HCT116 (cell line): ENCODE data around the gene VAV2. TPM values are rescaled to one million over a fixed set of nuclear protein-coding genes. Genes with fewer than 3 reads are reported as not detected.
A peak's percentile ranks its signal among the peaks of the same experiment; 100 is the strongest.

Source experiments
- ATAC-seq: fragments of 200-7000 bp; cut with Tn5 transposase; 2 replicates; pipeline ENCODE4 v1.9.1; 2020; ENCODE audit warnings: mild to moderate bottlenecking, moderate library complexity
- BruUV-seq: library from RNA; stranded (reverse); fragments of 400-500 nt; replicated peaks from 2 replicates; lab custom pipeline; 2021; lab: Mats Ljungman, UMichigan
- CTCF ChIA-PET: fragments of 300-600 bp; sonication (Branson Sonifier 250); formaldehyde crosslinking; loops from one replicate; lab custom pipeline; 2021; ENCODE audit warnings: antibody characterized with exemption; lab: Charles Lee
- POLR2A ChIA-PET: fragments of 300-600, 350-600 bp; sonication (Branson Sonifier 250); formaldehyde crosslinking; loops from one replicate; lab custom pipeline; 2021; ENCODE audit warnings: antibody characterized with exemption; lab: Charles Lee
- RAD21 ChIA-PET, 2 experiments: fragments of 300-600 bp; sonication (Branson Sonifier 250); formaldehyde crosslinking; loops; one replicate each; lab custom pipeline; 2023; ENCODE audit warnings: low total read pairs in 2 of 2; ENCODE audit not compliant: uncharacterized antibody in 2 of 2, unreplicated experiment in 2 of 2, low non-redundant PET in 1 of 2; lab: Charles Lee
- DNase-seq: peaks from one replicate; pipeline ENCODE4 v3.0.0-alpha.2; 2010; ENCODE audit warnings: low read depth, low spot score
- H2AFZ ChIP-seq: fragments of 200-600 bp; shearing (Covaris generic), sonication (generic); 2 replicates; pipeline ENCODE4 v1.6.1; 2017; ENCODE audit warnings: low read depth, mixed run types, mixed read lengths, antibody characterized with exemption, low read length; ENCODE audit not compliant: poor library complexity, severe bottlenecking
- H3K27ac ChIP-seq: 2 replicates; pipeline ENCODE4 v1.5.1; 2012; ENCODE audit warnings: low read depth, low read length
- H3K27me3 ChIP-seq: fragments of 200-600 bp; sonication (generic); 2 replicates; pipeline ENCODE4 v1.6.1; 2016; ENCODE audit warnings: mixed run types, low read length, mixed read lengths; ENCODE audit not compliant: insufficient read depth
- H3K36me3 ChIP-seq, 2 experiments: fragments of 200-500 bp in 1 of 2; fragments of 200-600 bp in 1 of 2; sonication (Bioruptor generic) in 1 of 2; sonication (generic) in 1 of 2; 2 replicates each; pipeline versions ENCODE4 v1.5.1 to v1.6.1; 2014 to 2016; ENCODE audit warnings: low read length in 2 of 2, inconsistent platforms in 1 of 2, mixed read lengths in 1 of 2, mixed run types in 1 of 2; ENCODE audit not compliant: insufficient read depth in 2 of 2, control insufficient read depth in 1 of 2
- H3K4me1 ChIP-seq, 2 experiments: fragments of 200-600 bp in 1 of 2; sonication (generic) in 1 of 2; 2 replicates each; pipeline versions ENCODE4 v1.5.1 to v1.6.1; 2012 to 2017; ENCODE audit warnings: low read length in 2 of 2, inconsistent platforms in 1 of 2, mild to moderate bottlenecking in 1 of 2, mixed read lengths in 1 of 2, mixed run types in 1 of 2, moderate library complexity in 1 of 2; ENCODE audit not compliant: insufficient read depth in 2 of 2, control insufficient read depth in 1 of 2
- H3K4me2 ChIP-seq: fragments of 200-600 bp; sonication (generic); 2 replicates; pipeline ENCODE4 v1.6.1; 2017; ENCODE audit warnings: mixed run types, low read length, mixed read lengths
- H3K4me3 ChIP-seq, 2 experiments: fragments of 200-600 bp in 1 of 2; sonication (generic) in 1 of 2; replicated peaks in 1 of 2; 2 replicates each; pipeline ENCODE4 v1.5.1; 2011 to 2016; ENCODE audit warnings: low read length in 2 of 2, control low read depth in 1 of 2, low read depth in 1 of 2, mild to moderate bottlenecking in 1 of 2, mixed read lengths in 1 of 2, mixed run types in 1 of 2
- H3K79me2 ChIP-seq: fragments of 200-600 bp; sonication (generic); 2 replicates; pipeline ENCODE4 v1.6.1; 2017; ENCODE audit warnings: mild to moderate bottlenecking, mixed run types, low read length, moderate library complexity, mixed read lengths; ENCODE audit not compliant: insufficient read depth
- H3K9ac ChIP-seq: fragments of 200-600 bp; sonication (generic); 2 replicates; pipeline ENCODE4 v1.6.1; 2016; ENCODE audit warnings: low read length, mixed read lengths
- H3K9me2 ChIP-seq: fragments of 200-600 bp; sonication (generic), shearing (Covaris generic); 2 replicates; pipeline ENCODE4 v1.6.1; 2017; ENCODE audit warnings: mixed run types, mild to moderate bottlenecking, moderate library complexity; ENCODE audit not compliant: insufficient read depth
- H3K9me3 ChIP-seq, 2 experiments: fragments of 200-500 bp in 1 of 2; fragments of 200-600 bp in 1 of 2; sonication (Bioruptor generic) in 1 of 2; sonication (generic) in 1 of 2; 2 replicates each; pipeline ENCODE4 v1.6.1; 2014 to 2017; ENCODE audit warnings: low read length in 2 of 2, mixed read lengths in 2 of 2, inconsistent platforms in 1 of 2, low read depth in 1 of 2, mild to moderate bottlenecking in 1 of 2, mixed run types in 1 of 2, moderate library complexity in 1 of 2; ENCODE audit not compliant: control insufficient read depth in 1 of 2, insufficient read depth in 1 of 2
- H4K20me1 ChIP-seq: fragments of 200-600 bp; sonication (generic), shearing (Covaris generic); 2 replicates; pipeline ENCODE4 v1.6.1; 2017; ENCODE audit warnings: mixed run types, mild to moderate bottlenecking, moderate library complexity; ENCODE audit not compliant: insufficient read depth
- CEBPB ChIP-seq: IDR thresholded peaks from 2 replicates; pipeline ENCODE4 v1.6.1; 2012; ENCODE audit warnings: low read depth
- ELF1 ChIP-seq: IDR thresholded peaks from 2 replicates; pipeline ENCODE4 v1.6.1; 2012; ENCODE audit warnings: low read depth, borderline replicate concordance
- EZH2 ChIP-seq: fragments of 200-600 bp; sonication (generic); IDR thresholded peaks from 2 replicates; pipeline ENCODE4 v1.6.1; 2017; ENCODE audit warnings: antibody characterized with exemption, mixed run types
- FOSL1 ChIP-seq: IDR thresholded peaks from 2 replicates; pipeline ENCODE4 v1.6.1; 2012; ENCODE audit warnings: low read depth
- JUND ChIP-seq: IDR thresholded peaks from 2 replicates; pipeline ENCODE4 v1.6.1; 2012
- MAX ChIP-seq: IDR thresholded peaks from 2 replicates; pipeline ENCODE4 v1.6.1; 2012
- POLR2A ChIP-seq: IDR thresholded peaks from 2 replicates; pipeline ENCODE4 v1.7.0; 2011; ENCODE audit warnings: borderline replicate concordance; ENCODE audit not compliant: insufficient read depth, insufficient read length; ENCODE audit errors: extremely low read depth
- POLR2AphosphoS5 ChIP-seq: IDR thresholded peaks from 2 replicates; pipeline ENCODE4 v1.6.1; 2011; ENCODE audit warnings: mild to moderate bottlenecking, low read depth, low read length, moderate library complexity
- RAD21 ChIP-seq: IDR thresholded peaks from 2 replicates; pipeline ENCODE4 v1.6.1; 2012; ENCODE audit warnings: low read depth, mild to moderate bottlenecking
- SIN3A ChIP-seq: IDR thresholded peaks from 2 replicates; pipeline ENCODE4 v1.6.1; 2012; ENCODE audit warnings: low read depth
- SP1 ChIP-seq: IDR thresholded peaks from 2 replicates; pipeline ENCODE4 v1.6.1; 2012; ENCODE audit warnings: low read depth
- TCF7L2 ChIP-seq: IDR thresholded peaks from 2 replicates; pipeline ENCODE4 v1.7.0; 2011; ENCODE audit warnings: borderline replicate concordance, inconsistent platforms; ENCODE audit not compliant: insufficient read depth, insufficient read length; ENCODE audit errors: extremely low read depth
- YY1 ChIP-seq: IDR thresholded peaks from 2 replicates; pipeline ENCODE4 v1.6.1; 2011; ENCODE audit warnings: low read length, low read depth, moderate library complexity, mild to moderate bottlenecking; ENCODE audit not compliant: insufficient replicate concordance; ENCODE audit errors: extremely low read depth
- ZBTB33 ChIP-seq: IDR thresholded peaks from 2 replicates; pipeline ENCODE4 v1.6.1; 2011; ENCODE audit warnings: mild to moderate bottlenecking, low read length, moderate library complexity; ENCODE audit not compliant: insufficient replicate concordance; ENCODE audit errors: extremely low read depth
- ZFX ChIP-seq: fragments of 450-650 bp; IDR thresholded peaks from 2 replicates; pipeline ENCODE4 v1.6.1; 2017
- intact Hi-C: fragments of 100-400 bp; cut with micrococcal nuclease; formaldehyde crosslinking; loops from 2 replicates; pipeline ENCODE4 v1.10.0; 2022
- total RNA-seq: library from RNA; stranded (reverse); gene quantifications from one replicate; pipeline ENCODE4 v1.2.1, GENCODE V29; 2021; ENCODE audit not compliant: unreplicated experiment
- TF ChIP-seq, protein P1 (sequence below): IDR thresholded peaks from 2 replicates; pipeline ENCODE4 v1.6.1; 2012; ENCODE audit warnings: low read depth
- TF ChIP-seq, protein P2 (sequence below), 3 experiments: fragments of 200-600 bp in 1 of 3; sonication (generic) in 1 of 3; IDR thresholded peaks in 2 of 3; conservative IDR thresholded peaks in 1 of 3; 2 replicates each; pipeline ENCODE4 v1.5.1; 2012 to 2017; ENCODE audit warnings: low read depth in 2 of 3, low read length in 2 of 3, antibody characterized with exemption in 1 of 3, borderline replicate concordance in 1 of 3, control low read depth in 1 of 3, mild to moderate bottlenecking in 1 of 3, mixed read lengths in 1 of 3, mixed run types in 1 of 3, moderate library complexity in 1 of 3; ENCODE audit not compliant: insufficient read depth in 1 of 3
- TF ChIP-seq, protein P3 (sequence below): IDR thresholded peaks from 2 replicates; pipeline ENCODE4 v1.6.1; 2012

VAV2 gene
- total RNA-seq, 1 experiment from 2014 or later: 33.2 TPM

DNA sequence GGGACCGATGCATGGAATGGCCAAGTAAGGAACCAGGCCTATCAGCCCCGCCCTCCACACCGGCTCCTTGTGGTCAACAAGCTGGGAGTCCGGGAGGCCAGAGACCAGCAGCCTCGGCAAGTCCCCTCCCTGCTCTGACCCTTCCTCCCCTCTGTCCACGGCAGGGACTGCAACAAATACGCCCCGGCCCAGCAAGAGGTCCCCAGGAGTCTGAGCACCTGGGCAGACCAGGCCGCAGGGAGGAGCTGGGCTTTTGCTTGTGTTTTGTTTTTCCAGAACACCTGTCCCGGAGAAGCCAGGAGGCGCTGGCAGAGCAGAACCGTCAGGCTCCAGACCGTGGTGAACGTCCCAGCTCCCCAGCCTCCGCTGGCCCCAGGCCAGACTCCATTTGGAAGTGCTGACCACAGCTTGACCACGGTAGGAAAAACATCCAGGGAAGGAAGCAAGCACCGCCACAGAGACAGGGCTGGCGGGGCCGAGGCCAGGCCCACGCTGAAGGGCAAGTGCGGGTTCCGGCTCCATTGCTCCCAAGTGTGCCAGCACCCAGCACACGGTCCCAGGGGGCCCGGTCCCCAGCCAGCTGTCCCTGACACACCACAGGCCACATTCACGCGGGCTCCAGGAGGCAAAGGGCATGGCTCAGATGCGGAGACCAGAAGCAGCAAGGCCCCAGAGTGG is 56.7 kb downstream of the VAV2 start:
- DNase-seq: no peak
- ATAC-seq: no peak
- no peaks in the 10 kb centered on the region for H4K20me1 ChIP-seq

More for the DNA sequence above, 56.7 kb downstream of the VAV2 start:
- Histone ChIP-seq H3K27ac (peak overlapping the region; percentile 14; the same call in 1 of the 2 replicates), H3K9ac (no peak overlapping the region), H2AFZ (no peak overlapping the region), H3K9me3 (no peaks in the 10 kb centered on the region), H3K4me2 (0 out of 2 replicates have a peak overlapping the region, but pooled peaks have one; percentile 12), H3K9me2 (no peaks in the 10 kb centered on the region), H3K36me3 (peaks cover 0 to 7% of the 10 kb centered on the region in 2 experiments; a peak in 1 of 4 replicates), H3K79me2 (peaks cover 8% of the 10 kb centered on the region; the same call in 1 of the 2 replicates)
- BruUV-seq: no TSS peak
- TF ChIP-seq FOSL1 (no peak), POLR2AphosphoS5 (no peak), TCF7L2 (no peak), CEBPB (no peak), MAX (no peak), ZBTB33 (no peak), JUND (no peak), RAD21 (no peak), SIN3A (no peak), ZFX (no peak), EZH2 (no peak), POLR2A (no peak), SP1 (no peak), YY1 (no peak), ELF1 (no peak)
- TF ChIP-seq, protein P1, sequence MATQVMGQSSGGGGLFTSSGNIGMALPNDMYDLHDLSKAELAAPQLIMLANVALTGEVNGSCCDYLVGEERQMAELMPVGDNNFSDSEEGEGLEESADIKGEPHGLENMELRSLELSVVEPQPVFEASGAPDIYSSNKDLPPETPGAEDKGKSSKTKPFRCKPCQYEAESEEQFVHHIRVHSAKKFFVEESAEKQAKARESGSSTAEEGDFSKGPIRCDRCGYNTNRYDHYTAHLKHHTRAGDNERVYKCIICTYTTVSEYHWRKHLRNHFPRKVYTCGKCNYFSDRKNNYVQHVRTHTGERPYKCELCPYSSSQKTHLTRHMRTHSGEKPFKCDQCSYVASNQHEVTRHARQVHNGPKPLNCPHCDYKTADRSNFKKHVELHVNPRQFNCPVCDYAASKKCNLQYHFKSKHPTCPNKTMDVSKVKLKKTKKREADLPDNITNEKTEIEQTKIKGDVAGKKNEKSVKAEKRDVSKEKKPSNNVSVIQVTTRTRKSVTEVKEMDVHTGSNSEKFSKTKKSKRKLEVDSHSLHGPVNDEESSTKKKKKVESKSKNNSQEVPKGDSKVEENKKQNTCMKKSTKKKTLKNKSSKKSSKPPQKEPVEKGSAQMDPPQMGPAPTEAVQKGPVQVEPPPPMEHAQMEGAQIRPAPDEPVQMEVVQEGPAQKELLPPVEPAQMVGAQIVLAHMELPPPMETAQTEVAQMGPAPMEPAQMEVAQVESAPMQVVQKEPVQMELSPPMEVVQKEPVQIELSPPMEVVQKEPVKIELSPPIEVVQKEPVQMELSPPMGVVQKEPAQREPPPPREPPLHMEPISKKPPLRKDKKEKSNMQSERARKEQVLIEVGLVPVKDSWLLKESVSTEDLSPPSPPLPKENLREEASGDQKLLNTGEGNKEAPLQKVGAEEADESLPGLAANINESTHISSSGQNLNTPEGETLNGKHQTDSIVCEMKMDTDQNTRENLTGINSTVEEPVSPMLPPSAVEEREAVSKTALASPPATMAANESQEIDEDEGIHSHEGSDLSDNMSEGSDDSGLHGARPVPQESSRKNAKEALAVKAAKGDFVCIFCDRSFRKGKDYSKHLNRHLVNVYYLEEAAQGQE: no peak
- TF ChIP-seq, protein P2, sequence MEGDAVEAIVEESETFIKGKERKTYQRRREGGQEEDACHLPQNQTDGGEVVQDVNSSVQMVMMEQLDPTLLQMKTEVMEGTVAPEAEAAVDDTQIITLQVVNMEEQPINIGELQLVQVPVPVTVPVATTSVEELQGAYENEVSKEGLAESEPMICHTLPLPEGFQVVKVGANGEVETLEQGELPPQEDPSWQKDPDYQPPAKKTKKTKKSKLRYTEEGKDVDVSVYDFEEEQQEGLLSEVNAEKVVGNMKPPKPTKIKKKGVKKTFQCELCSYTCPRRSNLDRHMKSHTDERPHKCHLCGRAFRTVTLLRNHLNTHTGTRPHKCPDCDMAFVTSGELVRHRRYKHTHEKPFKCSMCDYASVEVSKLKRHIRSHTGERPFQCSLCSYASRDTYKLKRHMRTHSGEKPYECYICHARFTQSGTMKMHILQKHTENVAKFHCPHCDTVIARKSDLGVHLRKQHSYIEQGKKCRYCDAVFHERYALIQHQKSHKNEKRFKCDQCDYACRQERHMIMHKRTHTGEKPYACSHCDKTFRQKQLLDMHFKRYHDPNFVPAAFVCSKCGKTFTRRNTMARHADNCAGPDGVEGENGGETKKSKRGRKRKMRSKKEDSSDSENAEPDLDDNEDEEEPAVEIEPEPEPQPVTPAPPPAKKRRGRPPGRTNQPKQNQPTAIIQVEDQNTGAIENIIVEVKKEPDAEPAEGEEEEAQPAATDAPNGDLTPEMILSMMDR (IDR thresholded peaks at IDR 0.05 in 2 of 3, conservative IDR thresholded peaks at IDR 0.05 in 1 of 3; ENCODE audit: borderline replicate concordance in 1 of 3, insufficient read depth in 1 of 3, low read depth in 2 of 3, low read length in 2 of 3): no peak
- TF ChIP-seq, protein P3, sequence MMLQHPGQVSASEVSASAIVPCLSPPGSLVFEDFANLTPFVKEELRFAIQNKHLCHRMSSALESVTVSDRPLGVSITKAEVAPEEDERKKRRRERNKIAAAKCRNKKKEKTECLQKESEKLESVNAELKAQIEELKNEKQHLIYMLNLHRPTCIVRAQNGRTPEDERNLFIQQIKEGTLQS: no peak
- TF ChIP-seq, all 23 proteins: peak for 0
- CTCF ChIA-PET: no interaction called here
- Histone ChIP-seq H3K27me3 (no peaks in the 10 kb centered on the region), H3K4me1 (peaks cover 7 to 16% of the 10 kb centered on the region in 2 experiments; a peak in 3 of 4 replicates), H3K4me3 (no peak overlapping the region)
- RAD21 ChIA-PET: no interaction called here
- POLR2A ChIA-PET: no interaction called here
- intact Hi-C loops: no loop called here
